ENCODE measurements around the gene OR2T8. TPM values are rescaled to one million over a fixed set of nuclear protein-coding genes. Genes with fewer than 3 reads are reported as not detected.

OR2T8 gene
- polyA plus RNA-seq, 4 donors: not detected

- DNase-seq (ENCODE audit: low read depth in 4 of 4, low spot score in 3 of 4): no peak
These were observed 33.4 kb downstream of the OR2T8 start for GRCh38 chr1:247953408-247953807.

- DNase-seq (ENCODE audit: low read depth in 4 of 4, low spot score in 3 of 4): no peak
These were observed 41.7 kb downstream of the OR2T8 start for GRCh38 chr1:247961791-247962190.

GRCh38 chr1:247962911-247963588 lies 43.0 kb downstream of the OR2T8 start:
- DNase-seq (ENCODE audit: low read depth in 4 of 4, low spot score in 3 of 4): no peak

- no peak for DNase-seq (ENCODE audit: low read depth in 4 of 4, low spot score in 3 of 4)
These were observed 44.9 kb downstream of the OR2T8 start, which contains the start of gene OR2AK2 for GRCh38 chr1:247964933-247965332. Gene OR2AK2 (plus strand): TSS chr1:247965233. CDS start chr1:247965377, 144 bp downstream.

- DNase-seq (ENCODE audit: low read depth in 4 of 4, low spot score in 3 of 4): no peak
These were observed 46.6 kb downstream of the OR2T8 start for GRCh38 chr1:247966532-247967204.

Other genes starting within 250 kb of the OR2T8 start
- gene OR13G1, start 240.5 kb upstream of the OR2T8 start, polyA plus RNA-seq (ENCODE audit: insufficient read length in 4 of 4): not detected
- gene OR6F1, start 203.6 kb upstream of the OR2T8 start, polyA plus RNA-seq (ENCODE audit: insufficient read length in 4 of 4): not detected
- gene OR14K1, start 181.6 kb upstream of the OR2T8 start, polyA plus RNA-seq (ENCODE audit: insufficient read length in 4 of 4): not detected
- not detected for gene OR14A2, start 172.1 kb upstream of the OR2T8 start, polyA plus RNA-seq (ENCODE audit: insufficient read length in 4 of 4)
- under 1 TPM in 1 of 4 donors, not detected in 3; 0.17 TPM for gene OR1C1, start 159.7 kb upstream of the OR2T8 start, polyA plus RNA-seq (ENCODE audit: insufficient read length in 4 of 4)
- not detected for gene OR14A16, start 96.1 kb upstream of the OR2T8 start, polyA plus RNA-seq (ENCODE audit: insufficient read length in 4 of 4)
- not detected for gene OR11L1, start 78.4 kb upstream of the OR2T8 start, polyA plus RNA-seq (ENCODE audit: insufficient read length in 4 of 4)
- 1 to 10 TPM; 1.3 to 2.3 (median 1.4) TPM for gene TRIM58, start 63.1 kb upstream of the OR2T8 start, polyA plus RNA-seq (ENCODE audit: insufficient read length in 4 of 4)
- under 1 TPM in 3 of 4 donors, not detected in 1; 0.33 to 0.38 (median 0.36) TPM for gene OR2W3, start 24.7 kb upstream of the OR2T8 start, polyA plus RNA-seq (ENCODE audit: insufficient read length in 4 of 4)
- not detected for gene OR2AJ1, start 4.6 kb downstream of the OR2T8 start, polyA plus RNA-seq (ENCODE audit: insufficient read length in 4 of 4)
- not detected for gene OR2L8, start 28.6 kb downstream of the OR2T8 start, polyA plus RNA-seq (ENCODE audit: insufficient read length in 4 of 4)
- gene OR2AK2, start 45.0 kb downstream of the OR2T8 start, polyA plus RNA-seq (ENCODE audit: insufficient read length in 4 of 4): not detected
- not detected for gene OR2L5, start 93.4 kb downstream of the OR2T8 start, polyA plus RNA-seq (ENCODE audit: insufficient read length in 4 of 4)
- gene OR2L2, start 109.8 kb downstream of the OR2T8 start, polyA plus RNA-seq (ENCODE audit: insufficient read length in 4 of 4): under 1 TPM in 3 of 4 donors, not detected in 1; 0.04 to 0.14 (median 0.08) TPM
- gene OR2L3, start 126.6 kb downstream of the OR2T8 start, polyA plus RNA-seq (ENCODE audit: insufficient read length in 4 of 4): not detected
- under 1 TPM in 2 of 4 donors, not detected in 2; 0.03 to 0.08 TPM for gene OR2L13, start 174.9 kb downstream of the OR2T8 start, polyA plus RNA-seq (ENCODE audit: insufficient read length in 4 of 4)
- not detected for gene OR2M5, start 224.9 kb downstream of the OR2T8 start, polyA plus RNA-seq (ENCODE audit: insufficient read length in 4 of 4)